Cardiac muscle cell (in vitro differentiated cells and primary cell): ENCODE measurements around the gene RALA. TPM values are rescaled to one million over a fixed set of nuclear protein-coding genes. Genes with fewer than 3 reads are reported as not detected.
A peak's percentile ranks its signal among the peaks of the same experiment; 100 is the strongest.

Source experiments
- DNase-seq, 2 donors: peaks; one replicate each; pipeline versions ENCODE4 v3.0.0 to v3.0.0-alpha.2; 2010 to 2017; ENCODE audit warnings: low read depth in 1 of 2, low spot score in 1 of 2
- H3K27ac ChIP-seq: fragments of 200-600 bp; sonication (generic); 2 replicates; pipeline ENCODE4 v1.5.1; 2016
- H3K27me3 ChIP-seq: fragments of 200-600 bp; sonication (generic); 2 replicates; pipeline ENCODE4 v1.6.0; 2016; ENCODE audit warnings: control low read depth
- H3K36me3 ChIP-seq: fragments of 200-600 bp; sonication (generic); 2 replicates; pipeline ENCODE4 v1.5.1; 2016; ENCODE audit warnings: control low read depth
- H3K4me1 ChIP-seq: fragments of 200-600 bp; sonication (generic); 2 replicates; pipeline ENCODE4 v1.8.1; 2017; ENCODE audit warnings: low read depth, mild to moderate bottlenecking, mixed run types
- H3K4me3 ChIP-seq: fragments of 200-600 bp; sonication (generic); 2 replicates; pipeline ENCODE4 v1.5.1; 2016; ENCODE audit warnings: mild to moderate bottlenecking
- H3K9me3 ChIP-seq: fragments of 200-600 bp; sonication (generic); 2 replicates; pipeline ENCODE4 v1.5.1; 2017; ENCODE audit warnings: low read depth, mild to moderate bottlenecking, control low read depth
- CTCF ChIP-seq: IDR thresholded peaks from 2 replicates; pipeline ENCODE4 v1.5.1; 2012; ENCODE audit warnings: low read depth, mild to moderate bottlenecking, low read length
- polyA plus RNA-seq: library from polyadenylated mRNA; unstranded; fragments of >200 nt; fragmentation: Nextera tagmentation; extraction: Ambion mirVana; gene quantifications from 2 replicates; pipeline ENCODE4 v1.2.1, GENCODE V29; 2016
- total RNA-seq: library from RNA; depleted of rRNA; stranded (reverse); fragments of >200 nt; gene quantifications from 2 replicates; pipeline ENCODE4 v1.2.3, GENCODE V29; 2016

The RALA gene
- total and polyA plus RNA-seq, 2 experiments from 2014 or later, result 7.3 to 44.4 TPM

GRCh38 chr7:39607865-39608264, 15.5 kb upstream of the RALA start:
- Histone ChIP-seq H3K27me3 (peaks cover 18% of the 10 kb centered on the region), H3K4me3 (no peak overlapping the region), H3K9me3 (no peaks in the 10 kb centered on the region), H3K27ac (no peak overlapping the region), H3K36me3 (no peaks in the 10 kb centered on the region), H3K4me1 (no peaks in the 10 kb centered on the region)
- TF ChIP-seq CTCF, result no peak
- no peak for DNase-seq

GRCh38 chr7:39608278-39608677, 15.1 kb upstream of the RALA start:
- DNase-seq, result no peak
- Histone ChIP-seq H3K27me3 (peaks cover 18% of the 10 kb centered on the region), H3K4me1 (no peaks in the 10 kb centered on the region), H3K27ac (no peak overlapping the region), H3K9me3 (no peaks in the 10 kb centered on the region), H3K36me3 (no peaks in the 10 kb centered on the region), H3K4me3 (no peak overlapping the region)
- TF ChIP-seq CTCF, result no peak

GRCh38 chr7:39609113-39609934, 14.0 kb upstream of the RALA start:
- Histone ChIP-seq H3K4me3 (no peak overlapping the region), H3K36me3 (no peaks in the 10 kb centered on the region), H3K9me3 (no peaks in the 10 kb centered on the region), H3K27ac (no peak overlapping the region), H3K27me3 (peaks cover 18% of the 10 kb centered on the region), H3K4me1 (no peaks in the 10 kb centered on the region)
- DNase-seq, result peak; percentile 24 to 72
- TF ChIP-seq CTCF, result peak; percentile 32

GRCh38 chr7:39609935-39610263, 13.5 kb upstream of the RALA start:
- Histone ChIP-seq H3K36me3 (no peaks in the 10 kb centered on the region), H3K27ac (no peak overlapping the region), H3K9me3 (no peaks in the 10 kb centered on the region), H3K4me3 (no peak overlapping the region), H3K4me1 (no peaks in the 10 kb centered on the region), H3K27me3 (peaks cover 18% of the 10 kb centered on the region)
- TF ChIP-seq CTCF, result no peak
- DNase-seq, result no peak

GRCh38 chr7:39613577-39613976, 9.8 kb upstream of the RALA start:
- Histone ChIP-seq H3K9me3 (no peaks in the 10 kb centered on the region), H3K36me3 (no peaks in the 10 kb centered on the region), H3K27ac (no peak overlapping the region), H3K27me3 (peaks cover 18% of the 10 kb centered on the region), H3K4me1 (no peaks in the 10 kb centered on the region), H3K4me3 (no peak overlapping the region)
- no peak for DNase-seq
- TF ChIP-seq CTCF, result no peak
